GM21737 (cell line): ENCODE data around the gene CTAGE4.
"Not testable (repeated sequence)": the region's sequence is repeated elsewhere in the genome, so short reads cannot be mapped to it uniquely, and the experiment has no call there.

ENCODE experiments used
- ATAC-seq: cut with Tn5 transposase; IDR thresholded peaks from one replicate; pipeline ENCODE4 v1.9.1; 2021; ENCODE audit warnings: mild to moderate bottlenecking, moderate library complexity; ENCODE audit not compliant: unreplicated experiment

Gene CTAGE4

DNA sequence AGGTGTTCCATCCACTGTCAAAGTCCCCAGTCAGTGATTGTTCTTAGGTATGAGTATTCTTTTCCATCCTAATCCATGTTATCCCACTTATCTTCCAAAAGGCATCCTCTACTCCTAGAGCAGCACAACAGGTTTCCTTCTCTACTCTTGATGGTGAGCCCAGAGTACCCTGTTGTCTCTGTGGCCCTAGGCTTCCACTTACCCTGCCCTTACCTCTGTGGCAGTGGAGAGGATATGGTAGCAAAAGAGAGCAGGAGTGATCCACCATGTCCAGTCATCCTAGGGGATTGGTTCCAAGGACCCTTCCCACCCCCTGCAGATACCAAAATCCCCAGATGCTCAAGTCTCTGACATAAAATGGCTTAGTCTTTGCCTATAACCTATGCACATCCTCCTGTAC, 33.9 kb downstream of the CTAGE4 start:
- ATAC-seq = not testable (repeated sequence)

DNA sequence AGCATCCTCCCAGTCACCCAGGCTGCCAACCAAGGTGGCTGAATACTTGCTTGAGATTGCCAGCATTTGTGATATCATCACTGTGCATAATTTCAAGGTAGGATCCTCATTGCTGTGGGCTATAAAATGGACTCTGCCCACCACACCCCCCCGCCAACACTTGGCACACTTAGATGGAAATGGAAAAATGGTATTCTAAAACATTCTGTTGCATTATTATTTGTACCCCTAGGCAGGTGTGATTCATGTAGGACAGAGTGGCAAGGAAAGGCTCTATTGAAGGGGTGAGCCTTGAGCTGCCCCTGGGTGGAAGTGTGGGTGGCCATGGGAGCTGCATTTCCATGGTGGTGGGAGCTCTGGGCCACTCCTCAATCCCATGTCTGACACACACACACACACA, 35.3 kb downstream of the CTAGE4 start:
- not testable (repeated sequence) for ATAC-seq

DNA sequence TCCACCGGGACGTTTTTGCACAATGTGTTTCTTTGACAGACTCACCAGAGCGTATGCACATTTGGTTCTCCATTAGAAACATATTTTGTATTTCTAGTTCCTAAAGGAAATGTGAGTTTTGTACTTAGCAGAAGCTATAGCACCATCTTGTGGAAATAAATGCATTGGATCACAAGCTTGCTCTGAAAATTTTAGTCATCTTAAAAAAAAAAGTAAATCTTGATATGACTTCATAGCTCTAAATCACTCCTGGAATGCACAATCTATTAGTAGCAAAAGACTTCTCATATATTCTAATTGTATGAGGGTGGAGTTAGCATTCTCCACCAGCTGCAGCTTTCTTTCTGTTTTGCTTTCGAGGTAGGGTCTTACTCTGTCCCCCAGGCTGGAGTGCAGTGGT, 35.9 kb downstream of the CTAGE4 start:
- not testable (repeated sequence) for ATAC-seq

DNA sequence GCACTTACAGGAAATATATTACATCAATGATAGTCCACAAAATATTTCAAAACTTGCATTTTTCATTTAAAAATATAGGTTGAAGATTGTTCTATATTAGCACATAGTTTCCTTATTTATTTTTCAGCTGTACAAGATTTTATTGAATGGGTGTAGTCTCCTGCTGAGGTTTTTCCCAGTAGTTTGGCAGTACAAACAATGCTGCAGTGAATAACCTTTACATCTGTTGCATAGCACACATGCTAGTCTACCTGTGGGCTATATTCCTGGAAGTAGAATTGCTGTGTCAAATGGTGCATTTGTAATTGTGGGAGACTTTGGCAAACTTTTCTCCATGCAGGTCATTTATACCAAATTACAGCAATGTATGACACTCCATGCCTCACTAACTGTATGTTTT, 37.3 kb downstream of the CTAGE4 start:
- ATAC-seq = not testable (repeated sequence)

DNA sequence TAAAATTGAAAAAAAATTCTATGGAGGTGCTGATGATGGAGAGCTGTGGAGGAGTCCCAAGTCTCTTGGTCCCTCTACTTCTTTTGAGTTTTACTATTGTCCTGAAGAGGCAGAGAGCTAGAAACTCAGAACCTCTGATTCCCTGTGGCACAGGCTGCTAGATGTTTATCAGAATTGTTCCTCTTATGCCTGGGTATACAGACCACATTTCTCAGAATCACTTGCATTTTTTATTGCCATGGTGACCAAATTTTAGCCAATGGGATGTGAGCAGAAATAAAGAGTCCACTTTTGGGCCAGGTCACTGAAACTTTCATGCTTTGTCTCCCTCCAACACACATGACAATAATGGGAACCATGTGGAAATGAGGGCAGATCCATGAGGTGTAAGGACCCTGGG, 40.4 kb downstream of the CTAGE4 start:
- not testable (repeated sequence) for ATAC-seq

DNA sequence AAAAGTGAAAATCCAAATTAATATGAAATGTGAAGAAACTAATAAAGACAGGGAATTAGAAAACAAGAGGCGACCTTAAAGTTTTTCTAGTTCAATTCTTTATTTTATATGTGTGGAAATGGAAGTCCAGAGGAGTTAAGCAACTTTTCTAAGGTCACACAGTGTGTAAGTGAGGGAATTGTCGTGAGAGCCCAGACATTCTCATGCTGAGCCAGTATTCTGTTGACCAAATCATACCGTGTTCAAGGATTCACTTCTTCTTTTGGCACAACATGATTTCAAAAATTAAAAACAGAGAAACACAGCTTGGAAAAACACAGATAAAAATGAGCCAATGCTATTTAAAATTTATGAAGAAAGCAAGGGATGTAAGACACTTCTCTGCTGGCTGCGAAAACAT, 43.6 kb downstream of the CTAGE4 start:
- ATAC-seq = not testable (repeated sequence)

DNA sequence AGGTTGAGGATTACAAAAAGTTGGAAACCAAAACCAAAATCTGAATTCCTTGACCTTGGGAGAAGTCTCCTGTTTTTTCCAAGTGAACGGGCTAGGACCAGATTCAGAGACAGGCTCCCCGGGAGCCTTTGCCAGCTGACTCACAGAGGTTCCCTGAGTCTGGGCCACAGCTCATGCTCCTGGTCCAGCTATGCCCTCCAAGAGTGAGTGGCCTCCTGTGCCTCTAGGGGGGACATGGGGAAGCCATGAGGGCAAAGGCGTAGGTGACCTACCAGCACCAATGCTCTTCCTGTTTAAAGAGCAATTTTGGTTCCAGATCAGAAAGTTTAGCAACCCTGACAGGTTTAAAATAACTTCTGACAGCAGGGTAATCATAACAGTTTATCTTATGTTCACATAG, 45.5 kb downstream of the CTAGE4 start:
- not testable (repeated sequence) for ATAC-seq

DNA sequence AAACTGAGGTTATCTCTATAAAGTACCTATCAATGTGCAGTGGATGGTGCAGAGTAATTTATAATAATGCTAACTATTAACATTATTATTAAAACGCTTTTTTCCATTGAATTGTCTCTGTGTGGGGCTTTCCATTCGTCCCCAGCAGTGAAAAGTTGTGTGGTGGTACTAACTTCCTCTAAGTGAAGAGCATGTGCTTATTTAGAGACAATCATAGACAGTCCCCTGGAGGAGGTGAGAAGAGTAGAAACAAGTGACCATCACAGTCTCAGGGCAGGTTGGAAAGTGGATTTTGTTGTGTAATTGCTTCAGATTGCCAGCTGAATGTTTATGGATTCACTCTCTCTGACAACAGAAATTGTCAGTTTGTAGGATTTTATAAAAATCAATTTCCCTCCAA, 47.8 kb downstream of the CTAGE4 start:
- not testable (repeated sequence) for ATAC-seq

DNA sequence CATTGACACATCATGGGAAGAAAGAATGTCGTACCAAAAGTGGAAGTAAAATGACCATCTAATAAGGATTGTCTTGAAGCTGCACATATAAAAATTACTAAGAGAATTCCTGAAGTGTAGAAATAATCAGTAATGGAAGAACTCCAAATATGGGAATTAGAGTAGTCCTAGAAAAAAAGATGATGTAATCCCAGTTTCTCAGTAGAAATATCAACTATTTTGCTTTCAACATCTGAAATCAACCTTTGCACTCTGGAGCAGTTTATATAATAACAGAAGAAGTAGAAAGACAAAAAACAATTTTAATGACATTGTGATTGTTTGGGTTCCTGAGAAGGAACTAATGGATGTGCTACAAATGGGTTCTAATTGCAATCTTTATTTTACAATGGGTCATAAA, 49.8 kb downstream of the CTAGE4 start:
- ATAC-seq = not testable (repeated sequence)
